Fibroblast of lung (primary cell): ENCODE data around the gene FGF18. TPM values are rescaled to one million over a fixed set of nuclear protein-coding genes. Genes with fewer than 3 reads are reported as not detected.

ENCODE experiments used
- DNase-seq, 2 donors: peaks; one replicate each; pipeline versions ENCODE4 v3.0.0 to v3.0.0-alpha.2; 2010; ENCODE audit warnings: low read depth in 2 of 2
- H2AFZ ChIP-seq: 2 replicates; pipeline ENCODE4 v1.5.1; 2012; ENCODE audit warnings: low read length, control low read depth, inconsistent platforms
- H3K27ac ChIP-seq: 2 replicates; pipeline ENCODE4 v1.5.1; 2011; ENCODE audit warnings: low read length, control low read depth; ENCODE audit not compliant: insufficient read depth
- H3K27me3 ChIP-seq: 2 replicates; pipeline ENCODE4 v1.5.1; 2011; ENCODE audit warnings: mild to moderate bottlenecking, low read length; ENCODE audit not compliant: control insufficient read depth, insufficient read depth
- H3K36me3 ChIP-seq: 2 replicates; pipeline ENCODE4 v1.5.1; 2011; ENCODE audit warnings: low read length; ENCODE audit not compliant: control insufficient read depth, insufficient read depth
- H3K4me1 ChIP-seq: 2 replicates; pipeline ENCODE4 v1.5.1; 2011; ENCODE audit warnings: low read length; ENCODE audit not compliant: control insufficient read depth, insufficient read depth; ENCODE audit errors: extremely low read depth
- H3K4me2 ChIP-seq: 2 replicates; pipeline ENCODE4 v1.5.1; 2011; ENCODE audit warnings: low read length, control low read depth; ENCODE audit not compliant: insufficient read depth; ENCODE audit errors: extremely low read depth
- H3K4me3 ChIP-seq, 4 experiments: fragments of 200-600 bp in 1 of 4; sonication (generic) in 1 of 4; replicated peaks in 1 of 4; 2 replicates each; pipeline ENCODE4 v1.5.1; 2011 to 2016; ENCODE audit warnings: low read length in 4 of 4, low read depth in 3 of 4, mild to moderate bottlenecking in 3 of 4, control low read depth in 2 of 4, inconsistent platforms in 1 of 4, mixed read lengths in 1 of 4; ENCODE audit not compliant: insufficient read depth in 1 of 4; ENCODE audit errors: control extremely low read depth in 1 of 4
- H3K79me2 ChIP-seq: 2 replicates; pipeline ENCODE4 v1.5.1; 2012; ENCODE audit warnings: mild to moderate bottlenecking, low read length, inconsistent platforms; ENCODE audit not compliant: control insufficient read depth, insufficient read depth
- H3K9ac ChIP-seq: 2 replicates; pipeline ENCODE4 v1.5.1; 2011; ENCODE audit warnings: mild to moderate bottlenecking, low read length, control low read depth; ENCODE audit not compliant: insufficient read depth
- H3K9me3 ChIP-seq: 2 replicates; pipeline ENCODE4 v1.5.1; 2012; ENCODE audit warnings: low read depth, low read length; ENCODE audit not compliant: control insufficient read depth, insufficient read depth
- H4K20me1 ChIP-seq: 2 replicates; pipeline ENCODE4 v1.5.1; 2011; ENCODE audit warnings: low read length; ENCODE audit not compliant: control insufficient read depth, insufficient read depth; ENCODE audit errors: extremely low read depth
- EZH2 ChIP-seq: IDR thresholded peaks from 2 replicates; pipeline ENCODE4 v1.5.1; 2012; ENCODE audit warnings: low read length, control low read depth, mild to moderate bottlenecking; ENCODE audit errors: missing control alignments
- polyA plus RNA-seq, 2 donors: library from polyadenylated mRNA; depleted of rRNA in 1 of 2; stranded (reverse) in 1 of 2; unstranded in 1 of 2; fragments of >200 nt; gene quantifications; 2 replicates each; pipeline ENCODE4 v1.2.1, GENCODE V29; 2011 to 2012; ENCODE audit warnings: missing spikeins in 1 of 2
- total RNA-seq: library from RNA; depleted of rRNA; stranded (reverse); fragments of >200 nt; gene quantifications from 2 replicates; pipeline ENCODE4 v1.2.1, GENCODE V29; 2014
- TF ChIP-seq, protein P1 (sequence below), 2 donors: IDR thresholded peaks in 1 of 2; conservative IDR thresholded peaks in 1 of 2; 1 replicate in 1 of 2; 2 replicates in 1 of 2; pipeline ENCODE4 v1.5.1; 2011 to 2012; ENCODE audit warnings: low read length in 2 of 2, control low read depth in 1 of 2, inconsistent platforms in 1 of 2, low read depth in 1 of 2, mild to moderate bottlenecking in 1 of 2

Gene FGF18
- total and polyA plus RNA-seq, 2 donors (not counting 1 experiment from before 2014, with no cell fraction given), result 0.33 to 19.3 TPM

DNA sequence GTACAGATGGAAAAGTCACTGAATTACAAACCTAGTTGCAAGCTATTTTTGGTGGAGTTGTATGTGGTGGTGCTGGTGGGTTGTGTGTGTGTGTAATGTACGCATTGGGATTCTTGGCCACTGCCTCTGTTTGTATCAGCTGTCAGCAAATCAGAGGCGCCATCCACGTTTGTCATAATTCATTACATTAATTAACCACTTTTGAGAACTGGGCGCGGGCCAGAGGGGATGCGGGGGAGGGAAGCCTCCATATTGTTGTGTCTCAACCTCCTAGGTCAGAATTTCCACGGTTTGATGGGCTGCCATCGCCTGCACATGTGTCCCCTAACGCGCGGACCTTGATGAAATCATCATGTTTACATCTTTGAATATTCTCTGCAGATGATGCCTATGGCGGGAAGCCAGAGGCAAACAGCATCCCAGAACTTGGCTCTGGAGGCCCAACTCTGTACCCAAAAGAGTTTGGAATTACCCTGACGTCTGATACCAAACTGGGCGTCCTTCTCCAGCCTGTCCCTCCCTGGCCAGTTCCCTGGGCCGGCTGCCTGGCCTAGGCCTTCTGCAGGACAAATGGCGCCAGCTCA is 54.9 kb downstream of the FGF18 start:
- H3K9ac ChIP-seq, result no peak overlapping the region
- H3K9me3 ChIP-seq, result no peaks in the 10 kb centered on the region
- H3K4me3 ChIP-seq, result no peak overlapping the region
- H3K4me2 ChIP-seq, result no peak overlapping the region
- no peaks in the 10 kb centered on the region for H3K4me1 ChIP-seq
- no peaks in the 10 kb centered on the region for H4K20me1 ChIP-seq
- H3K27me3 ChIP-seq, result peaks cover 4% of the 10 kb centered on the region
- no peaks in the 10 kb centered on the region for H3K36me3 ChIP-seq
- DNase-seq, result peak in 1 of 2 donors; percentile 88
- TF ChIP-seq EZH2, result no peak
- TF ChIP-seq, protein P1, sequence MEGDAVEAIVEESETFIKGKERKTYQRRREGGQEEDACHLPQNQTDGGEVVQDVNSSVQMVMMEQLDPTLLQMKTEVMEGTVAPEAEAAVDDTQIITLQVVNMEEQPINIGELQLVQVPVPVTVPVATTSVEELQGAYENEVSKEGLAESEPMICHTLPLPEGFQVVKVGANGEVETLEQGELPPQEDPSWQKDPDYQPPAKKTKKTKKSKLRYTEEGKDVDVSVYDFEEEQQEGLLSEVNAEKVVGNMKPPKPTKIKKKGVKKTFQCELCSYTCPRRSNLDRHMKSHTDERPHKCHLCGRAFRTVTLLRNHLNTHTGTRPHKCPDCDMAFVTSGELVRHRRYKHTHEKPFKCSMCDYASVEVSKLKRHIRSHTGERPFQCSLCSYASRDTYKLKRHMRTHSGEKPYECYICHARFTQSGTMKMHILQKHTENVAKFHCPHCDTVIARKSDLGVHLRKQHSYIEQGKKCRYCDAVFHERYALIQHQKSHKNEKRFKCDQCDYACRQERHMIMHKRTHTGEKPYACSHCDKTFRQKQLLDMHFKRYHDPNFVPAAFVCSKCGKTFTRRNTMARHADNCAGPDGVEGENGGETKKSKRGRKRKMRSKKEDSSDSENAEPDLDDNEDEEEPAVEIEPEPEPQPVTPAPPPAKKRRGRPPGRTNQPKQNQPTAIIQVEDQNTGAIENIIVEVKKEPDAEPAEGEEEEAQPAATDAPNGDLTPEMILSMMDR (conservative IDR thresholded peaks at IDR 0.05 in 1 of 2, IDR thresholded peaks at IDR 0.05 in 1 of 2; ENCODE audit: low read depth in 1 of 2, low read length in 2 of 2), result no peak
- no peaks in the 10 kb centered on the region for H3K79me2 ChIP-seq
- no peak overlapping the region for H3K27ac ChIP-seq
- H2AFZ ChIP-seq, result no peak overlapping the region

DNA sequence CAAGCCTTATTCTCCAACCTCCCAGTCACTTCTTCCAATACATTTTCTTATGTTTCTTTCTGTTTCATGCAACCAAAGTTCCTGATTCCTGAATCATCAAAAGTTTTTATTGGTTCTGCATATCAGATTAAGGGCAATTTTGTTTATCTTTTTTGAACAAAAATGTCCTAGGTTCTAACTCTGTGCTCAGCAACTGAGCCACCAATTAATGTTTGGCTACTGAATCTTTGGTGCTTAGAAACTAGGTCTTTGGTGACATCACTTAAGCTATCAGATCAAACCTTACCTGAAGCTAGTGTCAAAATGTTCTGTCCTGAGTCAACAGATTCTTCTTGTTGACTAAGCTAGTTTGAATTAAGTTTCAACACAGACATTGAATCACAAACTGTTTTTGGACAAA is 56.1 kb downstream of the FGF18 start:
- peaks cover 11% of the 10 kb centered on the region for H3K27me3 ChIP-seq
- no peaks in the 10 kb centered on the region for H3K9me3 ChIP-seq
- H4K20me1 ChIP-seq, result no peaks in the 10 kb centered on the region
- no peaks in the 10 kb centered on the region for H3K79me2 ChIP-seq
- DNase-seq, result no peak
- H2AFZ ChIP-seq, result no peak overlapping the region
- TF ChIP-seq EZH2, result no peak
- TF ChIP-seq, protein P1 (conservative IDR thresholded peaks at IDR 0.05 in 1 of 2, IDR thresholded peaks at IDR 0.05 in 1 of 2; ENCODE audit: low read depth in 1 of 2, low read length in 2 of 2), result no peak
- H3K4me1 ChIP-seq, result no peaks in the 10 kb centered on the region
- no peaks in the 10 kb centered on the region for H3K36me3 ChIP-seq
- H3K27ac ChIP-seq, result no peak overlapping the region
- H3K4me2 ChIP-seq, result no peak overlapping the region
- no peak overlapping the region for H3K9ac ChIP-seq
- no peak overlapping the region for H3K4me3 ChIP-seq

DNA sequence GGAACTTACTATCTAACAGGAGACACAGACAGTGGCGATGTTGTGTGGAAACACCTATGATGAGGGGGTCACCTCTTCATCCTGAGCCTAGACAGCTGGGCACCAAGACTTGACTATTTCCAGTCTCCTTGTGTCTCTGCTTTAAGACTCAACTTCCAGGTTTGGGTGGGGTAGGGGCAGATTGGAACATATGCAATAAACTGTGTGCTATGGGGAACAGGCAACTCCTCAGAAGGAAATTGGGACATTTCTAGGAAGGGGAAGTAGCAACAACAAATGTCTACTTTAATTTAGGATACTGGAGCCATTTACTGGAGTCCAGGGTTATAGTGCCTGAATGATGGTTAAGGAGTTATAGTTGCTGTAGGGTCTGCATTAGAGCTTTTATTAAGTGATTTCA is 57.3 kb downstream of the FGF18 start:
- H3K4me1 ChIP-seq, result no peaks in the 10 kb centered on the region
- no peaks in the 10 kb centered on the region for H3K79me2 ChIP-seq
- no peak overlapping the region for H3K4me3 ChIP-seq
- H3K4me2 ChIP-seq, result no peak overlapping the region
- no peaks in the 10 kb centered on the region for H3K9me3 ChIP-seq
- H2AFZ ChIP-seq, result no peak overlapping the region
- H3K36me3 ChIP-seq, result no peaks in the 10 kb centered on the region
- H4K20me1 ChIP-seq, result no peaks in the 10 kb centered on the region
- no peak for TF ChIP-seq EZH2
- TF ChIP-seq, protein P1 (conservative IDR thresholded peaks at IDR 0.05 in 1 of 2, IDR thresholded peaks at IDR 0.05 in 1 of 2; ENCODE audit: low read depth in 1 of 2, low read length in 2 of 2), result no peak
- DNase-seq, result no peak
- no peak overlapping the region for H3K27ac ChIP-seq
- peaks cover 11% of the 10 kb centered on the region for H3K27me3 ChIP-seq
- H3K9ac ChIP-seq, result no peak overlapping the region
